Right lobe of liver (tissue), 6 donors: ENCODE results near the gene PMEPA1. TPM values are rescaled to one million over a fixed set of nuclear protein-coding genes. Genes with fewer than 3 reads are reported as not detected.

ENCODE experiments used
- ATAC-seq, 4 donors: fragments of 200-7000 bp; cut with Tn5 transposase; one replicate each; pipeline ENCODE4 v1.9.1; 2020; ENCODE audit warnings: mild to moderate bottlenecking in 4 of 4, moderate library complexity in 4 of 4
- DNase-seq, 3 donors: peaks; one replicate each; pipeline ENCODE4 v3.0.0-alpha.2; 2020
- H3K27ac ChIP-seq, 3 donors: fragments of 200-600 bp; one replicate each; pipeline ENCODE4 v1.8.0; 2022
- H3K27me3 ChIP-seq, 2 donors: fragments of 200-600 bp; one replicate each; pipeline ENCODE4 v1.8.0; 2022
- H3K36me3 ChIP-seq, 4 donors: fragments of 200-600 bp; sonication (generic) in 1 of 4; one replicate each; pipeline versions ENCODE4 v1.5.1 to v1.8.0; 2017 to 2022; ENCODE audit warnings: control low read depth in 1 of 4
- H3K4me1 ChIP-seq, 4 donors: fragments of 200-600 bp; sonication (generic) in 1 of 4; one replicate each; pipeline versions ENCODE4 v1.5.1 to v1.8.0; 2017 to 2022; ENCODE audit warnings: control low read depth in 1 of 4
- H3K4me3 ChIP-seq, 3 donors: fragments of 200-600 bp; one replicate each; pipeline ENCODE4 v1.8.0; 2022
- H3K9me3 ChIP-seq, 4 donors: fragments of 200-600 bp; sonication (generic) in 1 of 4; one replicate each; pipeline versions ENCODE4 v1.5.1 to v1.8.0; 2017 to 2022; ENCODE audit warnings: control low read depth in 1 of 4
- POLR2A ChIP-seq: fragments of 450-650 bp; IDR thresholded peaks from one replicate; pipeline ENCODE4 v1.6.1; 2017; ENCODE audit warnings: antibody characterized with exemption, mild to moderate bottlenecking
- WGBS: methylation state at CpG from one replicate; pipeline ENCODE4 v1.1.6; 2018; ENCODE audit warnings: low coverage, low lambda C conversion rate; ENCODE audit not compliant: insufficient coverage; ENCODE audit errors: missing lambda C conversion rate; 5-methylcytosine and 5-hydroxymethylcytosine counted together
- intact Hi-C, 2 donors: fragments of 100-400 bp; cut with DNase I; formaldehyde crosslinking; loops; one replicate each; pipeline versions ENCODE4 v1.11.2 to v1.14.1; 2022
- total RNA-seq, 6 experiments: library from RNA; depleted of rRNA in 2 of 6; stranded (reverse); fragments of >200 nt in 2 of 6; fragmentation: NEBNext Ultra II Directional in 3 of 6; extraction: Animal tissue kit (Norgen Biotek cat#: 25700) in 3 of 6; gene quantifications; one replicate each; pipeline versions ENCODE4 v1.1.0 to v1.2.4, GENCODE V29; 2016 to 2023
- TF ChIP-seq, protein P1 (sequence below), 4 donors: fragments of 200-600 bp in 3 of 4; fragments of 450-650 bp in 1 of 4; IDR thresholded peaks; one replicate each; pipeline versions ENCODE4 v1.5.1 to v1.8.0; 2016 to 2022; ENCODE audit warnings: antibody characterized with exemption in 4 of 4, mild to moderate bottlenecking in 2 of 4
- donor health status: DM: no; HTN: yes; CAD: no.
- donor health status: DM: no; HTN: no; CAD: no.
- donor health status: DM: no; HTN: no; CAD: no.
- donor health status: DM: no; HTN: yes; CAD: no.
- donor health status: DM: no; HTN: yes; CAD: no.

PMEPA1 gene
- total RNA-seq, 6 experiments from 2014 or later: 0.50 to 2.3 (median 1.4) TPM

DNA sequence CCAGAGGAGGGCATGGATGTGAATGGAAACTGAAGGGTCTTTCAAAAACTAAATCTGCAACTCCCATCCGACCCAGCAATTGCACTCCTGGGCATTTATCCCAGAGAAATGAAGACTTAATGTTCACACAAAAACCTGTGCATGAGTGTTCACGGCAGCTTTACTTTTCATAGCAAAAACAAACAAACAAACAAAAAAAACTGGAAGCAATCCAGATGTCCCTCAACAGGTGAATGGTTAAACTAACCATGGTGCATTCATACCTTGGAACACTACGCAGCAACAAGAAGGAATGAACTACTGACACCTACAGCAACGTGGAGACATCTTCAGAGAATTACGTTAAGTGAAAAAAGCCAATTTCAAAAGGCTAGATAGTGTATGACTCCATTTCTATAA is 32.2 kb downstream of the PMEPA1 start:
- WGBS: 35% methylated on average over 5 of the region's 5 CpGs
- Histone ChIP-seq H3K9me3 (no peaks in the 10 kb centered on the region), H3K27ac (no peak overlapping the region), H3K4me1 (no peaks in the 10 kb centered on the region), H3K27me3 (no peaks in the 10 kb centered on the region), H3K36me3 (no peaks in the 10 kb centered on the region), H3K4me3 (no peak overlapping the region)
- DNase-seq (no peak), ATAC-seq (no peak)
- TF ChIP-seq, protein P1, sequence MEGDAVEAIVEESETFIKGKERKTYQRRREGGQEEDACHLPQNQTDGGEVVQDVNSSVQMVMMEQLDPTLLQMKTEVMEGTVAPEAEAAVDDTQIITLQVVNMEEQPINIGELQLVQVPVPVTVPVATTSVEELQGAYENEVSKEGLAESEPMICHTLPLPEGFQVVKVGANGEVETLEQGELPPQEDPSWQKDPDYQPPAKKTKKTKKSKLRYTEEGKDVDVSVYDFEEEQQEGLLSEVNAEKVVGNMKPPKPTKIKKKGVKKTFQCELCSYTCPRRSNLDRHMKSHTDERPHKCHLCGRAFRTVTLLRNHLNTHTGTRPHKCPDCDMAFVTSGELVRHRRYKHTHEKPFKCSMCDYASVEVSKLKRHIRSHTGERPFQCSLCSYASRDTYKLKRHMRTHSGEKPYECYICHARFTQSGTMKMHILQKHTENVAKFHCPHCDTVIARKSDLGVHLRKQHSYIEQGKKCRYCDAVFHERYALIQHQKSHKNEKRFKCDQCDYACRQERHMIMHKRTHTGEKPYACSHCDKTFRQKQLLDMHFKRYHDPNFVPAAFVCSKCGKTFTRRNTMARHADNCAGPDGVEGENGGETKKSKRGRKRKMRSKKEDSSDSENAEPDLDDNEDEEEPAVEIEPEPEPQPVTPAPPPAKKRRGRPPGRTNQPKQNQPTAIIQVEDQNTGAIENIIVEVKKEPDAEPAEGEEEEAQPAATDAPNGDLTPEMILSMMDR (IDR thresholded peaks at IDR 0.05): no peak
- no peak for TF ChIP-seq POLR2A
- intact Hi-C loops: no loop called here

DNA sequence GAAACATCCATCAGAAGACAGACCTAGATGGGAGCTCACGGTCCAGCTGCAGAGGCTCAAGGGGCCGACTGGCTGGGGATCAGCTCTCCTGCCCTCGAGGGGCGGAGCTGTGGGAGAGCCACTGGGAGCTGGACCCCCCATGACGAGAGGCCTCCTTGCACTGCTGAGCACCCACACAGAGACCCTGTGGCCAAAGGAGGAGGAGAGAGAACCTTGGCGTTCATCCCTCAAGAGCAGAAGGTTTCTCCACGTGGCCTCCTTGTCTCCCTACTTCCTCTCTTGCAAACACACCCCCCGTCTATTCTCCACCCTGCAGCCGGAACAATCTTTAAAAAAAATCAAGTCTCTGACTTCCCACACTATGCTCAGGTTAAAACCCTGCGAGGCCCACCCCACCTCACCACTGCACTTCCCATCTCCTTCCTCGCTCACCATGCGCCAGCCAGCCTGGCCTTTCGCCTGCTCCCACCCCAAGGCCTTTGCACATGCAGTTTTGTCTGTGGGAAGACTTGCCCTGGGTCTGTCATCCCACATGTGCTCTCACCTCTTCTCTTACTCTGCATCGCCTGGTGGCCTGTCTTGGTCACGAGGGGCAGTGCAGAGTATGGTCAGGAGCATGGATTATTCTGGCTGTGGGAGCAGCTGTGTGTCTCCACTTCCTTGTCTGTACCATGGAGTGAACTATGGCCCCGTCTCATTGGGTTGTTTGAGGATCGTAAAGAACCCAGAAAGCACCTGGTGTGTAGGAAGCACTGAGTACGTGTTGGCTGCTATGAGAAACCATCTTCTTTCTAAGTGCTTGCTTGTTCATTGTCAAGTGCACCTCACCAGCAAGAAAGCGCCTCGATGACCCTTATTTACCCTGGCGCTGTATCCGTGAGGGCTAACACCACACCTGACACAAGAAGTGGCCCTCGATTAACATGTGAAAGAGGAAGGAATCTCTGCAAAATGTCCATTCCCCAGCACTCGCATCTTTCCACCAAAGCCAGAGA is 32.9 kb downstream of the PMEPA1 start:
- H3K27me3 ChIP-seq: no peaks in the 10 kb centered on the region
- no peak for DNase-seq
- H3K36me3 ChIP-seq: no peaks in the 10 kb centered on the region
- intact Hi-C loops: no loop called here
- 50% methylated on average over 20 of the region's 24 CpGs for WGBS
- no peak for TF ChIP-seq POLR2A
- TF ChIP-seq, protein P1 (IDR thresholded peaks at IDR 0.05): no peak
- no peaks in the 10 kb centered on the region for H3K9me3 ChIP-seq
- no peak overlapping the region for H3K27ac ChIP-seq
- ATAC-seq: no peak
- H3K4me1 ChIP-seq: no peaks in the 10 kb centered on the region
- H3K4me3 ChIP-seq: no peak overlapping the region

- DNase-seq: no peak
- no peaks in the 10 kb centered on the region for H3K36me3 ChIP-seq
- 34% methylated on average over 7 of the region's 12 CpGs for WGBS
- no peaks in the 10 kb centered on the region for H3K4me1 ChIP-seq
- ATAC-seq: peak in 1 of 4 donors; percentile 41
- no peaks in the 10 kb centered on the region for H3K27me3 ChIP-seq
- no peaks in the 10 kb centered on the region for H3K9me3 ChIP-seq
- H3K27ac ChIP-seq: no peak overlapping the region
- no peak overlapping the region for H3K4me3 ChIP-seq
- intact Hi-C loops: no loop called here
- TF ChIP-seq POLR2A: no peak
- TF ChIP-seq, protein P1 (IDR thresholded peaks at IDR 0.05): no peak
Measured at GRCh38 chr20:57675773-57676172, 34.0 kb downstream of the PMEPA1 start.

GRCh38 chr20:57672953-57673575 is 36.8 kb downstream of the PMEPA1 start:
- H3K4me1 ChIP-seq: no peaks in the 10 kb centered on the region
- no peak overlapping the region for H3K27ac ChIP-seq
- TF ChIP-seq, protein P1 (IDR thresholded peaks at IDR 0.05): no peak
- TF ChIP-seq POLR2A: no peak
- DNase-seq (no peak), ATAC-seq (no peak)
- H3K36me3 ChIP-seq: no peaks in the 10 kb centered on the region
- H3K4me3 ChIP-seq: no peak overlapping the region
- no peaks in the 10 kb centered on the region for H3K9me3 ChIP-seq
- WGBS: 59% methylated on average over 5 of the region's 17 CpGs
- intact Hi-C loops: no loop called here
- no peaks in the 10 kb centered on the region for H3K27me3 ChIP-seq
